Measurements from ENCODE around the gene KLHL21.

GRCh38 chr1:6585841-6586240, 16.8 kb downstream of the KLHL21 start:
- TF ChIP-seq EZH2 (IDR thresholded peaks at IDR 0.05; ENCODE audit: borderline replicate concordance, low read depth, low read length, poor library complexity, severe bottlenecking) (no peak), CTCF (conservative IDR thresholded peaks at IDR 0.05; ENCODE audit: low read depth, low read length) (no peak)

Measured in A673 (cell line).